ENCODE measurements around the gene SAMD4A. TPM values are rescaled to one million over a fixed set of nuclear protein-coding genes. Genes with fewer than 3 reads are reported as not detected.

Gene SAMD4A
- total and polyA plus RNA-seq, 8 donors, result 4.5 to 40.5 (median 8.0) TPM

- Histone ChIP-seq H3K27ac (no peak overlapping the region), H3K9me3 (no peaks in the 10 kb centered on the region), H3K27me3 (no peaks in the 10 kb centered on the region), H3K4me1 (no peaks in the 10 kb centered on the region), H3K4me3 (no peak overlapping the region), H3K36me3 (no peaks in the 10 kb centered on the region)
- TF ChIP-seq, protein P1, sequence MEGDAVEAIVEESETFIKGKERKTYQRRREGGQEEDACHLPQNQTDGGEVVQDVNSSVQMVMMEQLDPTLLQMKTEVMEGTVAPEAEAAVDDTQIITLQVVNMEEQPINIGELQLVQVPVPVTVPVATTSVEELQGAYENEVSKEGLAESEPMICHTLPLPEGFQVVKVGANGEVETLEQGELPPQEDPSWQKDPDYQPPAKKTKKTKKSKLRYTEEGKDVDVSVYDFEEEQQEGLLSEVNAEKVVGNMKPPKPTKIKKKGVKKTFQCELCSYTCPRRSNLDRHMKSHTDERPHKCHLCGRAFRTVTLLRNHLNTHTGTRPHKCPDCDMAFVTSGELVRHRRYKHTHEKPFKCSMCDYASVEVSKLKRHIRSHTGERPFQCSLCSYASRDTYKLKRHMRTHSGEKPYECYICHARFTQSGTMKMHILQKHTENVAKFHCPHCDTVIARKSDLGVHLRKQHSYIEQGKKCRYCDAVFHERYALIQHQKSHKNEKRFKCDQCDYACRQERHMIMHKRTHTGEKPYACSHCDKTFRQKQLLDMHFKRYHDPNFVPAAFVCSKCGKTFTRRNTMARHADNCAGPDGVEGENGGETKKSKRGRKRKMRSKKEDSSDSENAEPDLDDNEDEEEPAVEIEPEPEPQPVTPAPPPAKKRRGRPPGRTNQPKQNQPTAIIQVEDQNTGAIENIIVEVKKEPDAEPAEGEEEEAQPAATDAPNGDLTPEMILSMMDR (IDR thresholded peaks at IDR 0.05), result no peak
- ATAC-seq (no peak), DNase-seq (no peak)
- intact Hi-C loops (cut with DNase I), result no loop called here
Measured at GRCh38 chr14:54813081-54813480, 246.2 kb downstream of the SAMD4A start.

DNA sequence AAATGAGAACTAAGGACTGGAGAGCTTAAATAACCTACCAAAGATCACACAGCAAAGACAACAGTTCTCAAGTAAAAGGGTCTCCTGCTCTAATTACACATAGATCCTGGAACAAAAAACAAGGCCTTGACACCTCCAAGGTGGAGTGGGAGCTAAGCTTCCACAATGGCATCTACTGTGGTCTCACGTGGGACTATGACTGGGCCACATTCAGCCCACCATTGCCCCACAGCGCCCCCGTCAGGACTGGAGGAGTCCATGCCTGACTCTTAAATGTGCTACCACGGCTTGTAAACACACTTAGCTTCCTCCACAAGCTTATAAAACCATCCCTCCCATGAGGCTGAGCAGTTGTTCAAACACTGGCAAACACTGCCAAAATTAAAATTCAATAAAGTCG lies 247.1 kb downstream of the SAMD4A start:
- Histone ChIP-seq H3K36me3 (no peaks in the 10 kb centered on the region), H3K9me3 (no peaks in the 10 kb centered on the region), H3K27me3 (no peaks in the 10 kb centered on the region), H3K4me3 (no peak overlapping the region), H3K4me1 (no peaks in the 10 kb centered on the region), H3K27ac (no peak overlapping the region)
- no peak for ATAC-seq
- TF ChIP-seq, protein P1 (IDR thresholded peaks at IDR 0.05), result no peak
- DNase-seq, result no peak
- intact Hi-C loops (cut with DNase I), result no loop called here

DNA sequence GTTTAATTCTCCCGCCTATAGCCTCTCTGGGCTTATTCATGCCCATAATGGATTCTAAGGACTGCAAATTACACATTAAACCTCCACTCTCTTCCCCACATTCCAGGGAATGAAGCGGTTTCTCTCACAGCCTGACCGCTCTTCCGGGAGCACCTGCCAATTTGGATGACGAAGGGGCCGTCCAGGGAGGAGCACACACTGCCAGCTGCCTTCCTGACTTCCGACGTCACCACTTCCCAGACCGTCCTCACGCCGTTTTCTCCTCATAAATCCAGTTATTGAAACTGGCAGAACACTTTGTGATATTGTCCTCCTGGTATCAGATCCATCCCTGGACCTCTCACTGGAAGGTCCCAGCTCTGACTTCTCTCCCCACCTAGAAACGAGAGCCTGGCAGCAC lies 248.1 kb downstream of the SAMD4A start:
- H3K9me3 ChIP-seq, result no peaks in the 10 kb centered on the region
- no peak overlapping the region for H3K4me3 ChIP-seq
- H3K27me3 ChIP-seq, result no peaks in the 10 kb centered on the region
- H3K27ac ChIP-seq, result no peak overlapping the region
- TF ChIP-seq, protein P1 (IDR thresholded peaks at IDR 0.05), result no peak
- H3K4me1 ChIP-seq, result no peaks in the 10 kb centered on the region
- peak; percentile 57 for ATAC-seq
- intact Hi-C loops (cut with DNase I), result no loop called here
- no peaks in the 10 kb centered on the region for H3K36me3 ChIP-seq
- no peak for DNase-seq

GRCh38 chr14:54815515-54815914 lies 248.6 kb downstream of the SAMD4A start:
- Histone ChIP-seq H3K27me3 (no peaks in the 10 kb centered on the region), H3K4me1 (no peaks in the 10 kb centered on the region), H3K36me3 (no peaks in the 10 kb centered on the region), H3K9me3 (no peaks in the 10 kb centered on the region), H3K27ac (no peak overlapping the region), H3K4me3 (no peak overlapping the region)
- TF ChIP-seq, protein P1 (IDR thresholded peaks at IDR 0.05), result no peak
- intact Hi-C loops (cut with DNase I), result no loop called here
- DNase-seq (no peak), ATAC-seq (no peak)

DNA sequence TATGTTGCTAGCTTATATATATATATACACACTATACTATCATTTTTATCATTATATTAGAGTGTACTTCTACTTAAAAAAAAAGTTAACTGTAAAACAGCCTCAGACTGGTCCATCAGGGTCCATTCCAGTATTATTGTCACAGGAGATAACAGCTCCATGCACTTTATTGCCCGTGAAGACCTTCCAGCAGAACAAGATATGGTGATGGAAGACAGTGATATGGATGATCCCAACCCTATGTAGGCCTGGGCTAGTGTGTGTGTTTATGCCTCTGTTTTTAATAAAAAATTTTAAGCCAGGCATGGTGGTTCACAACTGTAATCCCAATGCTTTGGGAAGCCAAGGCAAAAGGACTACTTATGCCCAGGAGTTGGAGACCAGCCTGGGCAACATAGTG lies 249.5 kb downstream of the SAMD4A start:
- intact Hi-C loops (cut with DNase I), result no loop called here
- Histone ChIP-seq H3K27ac (no peak overlapping the region), H3K36me3 (no peaks in the 10 kb centered on the region), H3K9me3 (no peaks in the 10 kb centered on the region), H3K4me3 (no peak overlapping the region), H3K27me3 (no peaks in the 10 kb centered on the region), H3K4me1 (no peaks in the 10 kb centered on the region)
- ATAC-seq, result no peak
- no peak for DNase-seq
- TF ChIP-seq, protein P1 (IDR thresholded peaks at IDR 0.05), result no peak

Data from left lung (tissue), 10 donors.